ENCODE data around the gene PHLDB1.

DNA sequence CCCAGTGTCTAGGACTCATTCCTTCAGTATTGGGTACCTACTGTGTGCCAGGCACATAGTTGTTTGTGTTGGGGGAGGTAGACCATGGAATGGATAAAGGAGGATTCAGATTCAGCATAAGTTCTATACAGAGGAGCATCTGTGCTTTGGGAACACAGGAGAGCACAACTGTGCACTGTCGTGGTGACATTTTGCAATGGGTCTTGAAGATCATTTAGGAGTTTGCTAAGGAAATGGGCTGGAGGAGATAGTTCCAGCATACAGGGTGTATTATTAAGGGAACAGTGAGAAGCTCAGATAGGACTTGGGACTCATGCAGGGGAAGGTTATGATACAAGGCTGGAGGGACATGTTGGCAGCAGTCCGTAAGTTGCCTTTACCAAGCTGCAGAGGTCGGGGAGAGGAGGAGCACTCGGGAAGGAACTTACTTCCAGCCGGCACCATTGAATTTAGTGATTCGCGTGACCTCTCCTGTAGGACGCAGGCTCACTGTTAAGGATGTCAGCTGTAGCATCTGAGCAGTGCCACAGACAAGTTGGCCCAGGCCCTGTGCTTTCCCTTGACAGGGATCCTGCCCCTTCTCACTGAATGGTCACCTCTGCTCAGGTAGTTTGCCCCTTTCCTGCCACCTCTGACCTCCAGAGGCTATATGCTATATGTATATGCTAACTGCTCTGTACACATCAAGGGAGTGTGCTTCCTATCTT, 46.4 kb downstream of the PHLDB1 start:
- TF ChIP-seq CTCF (IDR thresholded peaks at IDR 0.05) (no peak), ZFX (IDR thresholded peaks at IDR 0.05; ENCODE audit: borderline replicate concordance) (no peak)

All from 22Rv1 (cell line).